ENCODE measurements around the gene NOS2. TPM values are rescaled to one million over a fixed set of nuclear protein-coding genes. Genes with fewer than 3 reads are reported as not detected.
A peak's percentile ranks its signal among the peaks of the same experiment; 100 is the strongest.

NOS2 gene
- total RNA-seq, 1 experiment from 2014 or later, result 1.4 TPM

DNA sequence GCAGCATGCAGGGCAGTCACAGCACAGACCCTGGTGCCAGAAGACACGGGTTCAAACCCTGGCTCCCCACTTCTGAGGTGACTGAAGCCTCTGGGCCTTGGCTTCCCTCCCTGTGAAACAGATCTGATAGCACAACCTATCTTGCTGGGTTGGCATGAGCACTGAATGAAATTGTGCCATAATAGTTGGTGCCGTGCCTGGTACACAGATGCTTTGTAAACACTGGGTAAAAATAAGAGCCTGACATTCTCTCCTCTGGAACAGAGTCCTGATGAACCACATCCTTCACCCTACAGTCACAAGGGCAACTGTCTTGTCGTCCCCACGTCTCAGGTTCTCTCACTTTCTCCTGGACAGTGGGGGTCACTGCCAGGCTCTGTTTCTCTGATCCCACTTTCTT, 35.7 kb downstream of the NOS2 start (continued):
- TF ChIP-seq, protein P1, sequence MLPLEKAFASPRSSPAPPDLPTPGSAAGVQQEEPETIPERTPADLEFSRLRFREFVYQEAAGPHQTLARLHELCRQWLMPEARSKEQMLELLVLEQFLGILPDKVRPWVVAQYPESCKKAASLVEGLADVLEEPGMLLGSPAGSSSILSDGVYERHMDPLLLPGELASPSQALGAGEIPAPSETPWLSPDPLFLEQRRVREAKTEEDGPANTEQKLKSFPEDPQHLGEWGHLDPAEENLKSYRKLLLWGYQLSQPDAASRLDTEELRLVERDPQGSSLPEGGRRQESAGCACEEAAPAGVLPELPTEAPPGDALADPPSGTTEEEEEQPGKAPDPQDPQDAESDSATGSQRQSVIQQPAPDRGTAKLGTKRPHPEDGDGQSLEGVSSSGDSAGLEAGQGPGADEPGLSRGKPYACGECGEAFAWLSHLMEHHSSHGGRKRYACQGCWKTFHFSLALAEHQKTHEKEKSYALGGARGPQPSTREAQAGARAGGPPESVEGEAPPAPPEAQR (CRISPR knock-in tag; IDR thresholded peaks at IDR 0.05), result no peak

DNA sequence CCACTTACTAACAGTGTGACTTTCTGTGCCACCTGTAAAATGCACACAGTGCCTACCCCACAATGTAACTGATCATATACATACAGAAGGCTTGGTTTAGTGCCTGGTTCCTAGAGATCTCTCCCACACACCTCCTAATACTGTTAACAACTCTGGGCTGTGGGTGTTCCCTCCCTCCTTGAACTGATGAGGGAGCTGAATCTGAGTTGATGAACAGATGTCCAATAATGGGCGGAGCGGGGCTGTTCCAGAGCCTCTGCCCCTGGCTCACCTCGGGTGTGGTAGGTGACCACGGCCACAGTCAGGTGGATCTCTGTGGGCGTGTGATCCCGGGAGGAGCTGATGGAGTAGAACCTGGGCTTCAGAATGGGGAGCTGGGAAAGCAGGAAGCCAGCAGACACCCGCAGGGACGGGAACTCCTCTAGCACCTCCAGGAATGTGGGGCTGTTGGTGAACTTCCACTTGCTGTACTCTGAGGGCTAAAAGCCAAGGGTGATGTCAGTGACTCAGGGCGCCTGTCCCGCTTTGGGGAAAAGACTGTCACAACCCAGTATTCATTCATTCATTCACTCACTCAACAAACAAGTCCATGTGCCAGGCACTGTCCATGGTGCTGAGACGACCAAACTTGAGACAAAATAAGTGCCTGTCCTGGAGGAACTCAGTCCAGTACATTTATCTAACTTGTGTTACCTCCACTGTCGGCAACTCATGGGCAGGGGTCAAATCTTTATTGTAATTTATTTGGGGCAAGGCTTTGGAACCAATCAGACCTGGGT, 37.6 kb downstream of the NOS2 start:
- H3K4me3 Mint-ChIP-seq, result no peak overlapping the region
- H3K27me3 Mint-ChIP-seq (ENCODE audit: low read depth), result no peaks in the 10 kb centered on the region
- ATAC-seq (no peak), DNase-seq (ENCODE audit: low spot score) (peak; percentile 59)
- no peaks in the 10 kb centered on the region for H3K4me1 Mint-ChIP-seq
- CTCF ChIA-PET, result interaction anchor here (1.3 to 5.7 kb wide), 3 partner anchors 42 to 122 kb away, joined by 3 to 149 read pairs (median 4); no protein-coding TSS in a partner anchor
- POLR2A ChIA-PET, result no interaction called here
- no peak overlapping the region for H3K27ac Mint-ChIP-seq
- H3K9me3 Mint-ChIP-seq, result no peaks in the 10 kb centered on the region
- no peaks in the 10 kb centered on the region for H3K36me3 Mint-ChIP-seq
- TF ChIP-seq ATF1 (CRISPR knock-in tag; IDR thresholded peaks at IDR 0.05) (no peak), ZBTB21 (CRISPR knock-in tag; IDR thresholded peaks at IDR 0.05; ENCODE audit: borderline replicate concordance) (no peak), SMAD4 (CRISPR knock-in tag; IDR thresholded peaks at IDR 0.05) (peak; percentile 54; the same call in 1 of the 2 replicates), RORB (CRISPR knock-in tag; IDR thresholded peaks at IDR 0.05) (no peak), OVOL2 (CRISPR knock-in tag; IDR thresholded peaks at IDR 0.05; ENCODE audit: borderline replicate concordance) (no peak), FOXK1 (CRISPR knock-in tag; IDR thresholded peaks at IDR 0.05) (peak; percentile 52; the same call in 1 of the 2 replicates), PRRX2 (CRISPR knock-in tag; IDR thresholded peaks at IDR 0.05) (no peak), GABPB1 (CRISPR knock-in tag; IDR thresholded peaks at IDR 0.05) (no peak), ZNF219 (CRISPR knock-in tag; IDR thresholded peaks at IDR 0.05; ENCODE audit: borderline replicate concordance) (0 out of 2 replicates have a peak, but pooled peaks have one; percentile 18), ZNF671 (CRISPR knock-in tag; IDR thresholded peaks at IDR 0.05) (no peak)
- TF ChIP-seq, protein P2, sequence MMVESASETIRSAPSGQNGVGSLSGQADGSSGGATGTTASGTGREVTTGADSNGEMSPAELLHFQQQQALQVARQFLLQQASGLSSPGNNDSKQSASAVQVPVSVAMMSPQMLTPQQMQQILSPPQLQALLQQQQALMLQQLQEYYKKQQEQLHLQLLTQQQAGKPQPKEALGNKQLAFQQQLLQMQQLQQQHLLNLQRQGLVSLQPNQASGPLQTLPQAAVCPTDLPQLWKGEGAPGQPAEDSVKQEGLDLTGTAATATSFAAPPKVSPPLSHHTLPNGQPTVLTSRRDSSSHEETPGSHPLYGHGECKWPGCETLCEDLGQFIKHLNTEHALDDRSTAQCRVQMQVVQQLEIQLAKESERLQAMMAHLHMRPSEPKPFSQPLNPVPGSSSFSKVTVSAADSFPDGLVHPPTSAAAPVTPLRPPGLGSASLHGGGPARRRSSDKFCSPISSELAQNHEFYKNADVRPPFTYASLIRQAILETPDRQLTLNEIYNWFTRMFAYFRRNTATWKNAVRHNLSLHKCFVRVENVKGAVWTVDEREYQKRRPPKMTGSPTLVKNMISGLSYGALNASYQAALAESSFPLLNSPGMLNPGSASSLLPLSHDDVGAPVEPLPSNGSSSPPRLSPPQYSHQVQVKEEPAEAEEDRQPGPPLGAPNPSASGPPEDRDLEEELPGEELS (CRISPR knock-in tag; IDR thresholded peaks at IDR 0.05), result no peak
- TF ChIP-seq, protein P1 (CRISPR knock-in tag; IDR thresholded peaks at IDR 0.05), result no peak
- TF ChIP-seq, protein P3, sequence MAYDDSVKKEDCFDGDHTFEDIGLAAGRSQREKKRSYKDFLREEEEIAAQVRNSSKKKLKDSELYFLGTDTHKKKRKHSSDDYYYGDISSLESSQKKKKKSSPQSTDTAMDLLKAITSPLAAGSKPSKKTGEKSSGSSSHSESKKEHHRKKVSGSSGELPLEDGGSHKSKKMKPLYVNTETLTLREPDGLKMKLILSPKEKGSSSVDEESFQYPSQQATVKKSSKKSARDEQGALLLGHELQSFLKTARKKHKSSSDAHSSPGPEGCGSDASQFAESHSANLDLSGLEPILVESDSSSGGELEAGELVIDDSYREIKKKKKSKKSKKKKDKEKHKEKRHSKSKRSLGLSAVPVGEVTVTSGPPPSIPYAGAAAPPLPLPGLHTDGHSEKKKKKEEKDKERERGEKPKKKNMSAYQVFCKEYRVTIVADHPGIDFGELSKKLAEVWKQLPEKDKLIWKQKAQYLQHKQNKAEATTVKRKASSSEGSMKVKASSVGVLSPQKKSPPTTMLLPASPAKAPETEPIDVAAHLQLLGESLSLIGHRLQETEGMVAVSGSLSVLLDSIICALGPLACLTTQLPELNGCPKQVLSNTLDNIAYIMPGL (CRISPR knock-in tag; IDR thresholded peaks at IDR 0.05), result no peak
- TF ChIP-seq, protein P4, sequence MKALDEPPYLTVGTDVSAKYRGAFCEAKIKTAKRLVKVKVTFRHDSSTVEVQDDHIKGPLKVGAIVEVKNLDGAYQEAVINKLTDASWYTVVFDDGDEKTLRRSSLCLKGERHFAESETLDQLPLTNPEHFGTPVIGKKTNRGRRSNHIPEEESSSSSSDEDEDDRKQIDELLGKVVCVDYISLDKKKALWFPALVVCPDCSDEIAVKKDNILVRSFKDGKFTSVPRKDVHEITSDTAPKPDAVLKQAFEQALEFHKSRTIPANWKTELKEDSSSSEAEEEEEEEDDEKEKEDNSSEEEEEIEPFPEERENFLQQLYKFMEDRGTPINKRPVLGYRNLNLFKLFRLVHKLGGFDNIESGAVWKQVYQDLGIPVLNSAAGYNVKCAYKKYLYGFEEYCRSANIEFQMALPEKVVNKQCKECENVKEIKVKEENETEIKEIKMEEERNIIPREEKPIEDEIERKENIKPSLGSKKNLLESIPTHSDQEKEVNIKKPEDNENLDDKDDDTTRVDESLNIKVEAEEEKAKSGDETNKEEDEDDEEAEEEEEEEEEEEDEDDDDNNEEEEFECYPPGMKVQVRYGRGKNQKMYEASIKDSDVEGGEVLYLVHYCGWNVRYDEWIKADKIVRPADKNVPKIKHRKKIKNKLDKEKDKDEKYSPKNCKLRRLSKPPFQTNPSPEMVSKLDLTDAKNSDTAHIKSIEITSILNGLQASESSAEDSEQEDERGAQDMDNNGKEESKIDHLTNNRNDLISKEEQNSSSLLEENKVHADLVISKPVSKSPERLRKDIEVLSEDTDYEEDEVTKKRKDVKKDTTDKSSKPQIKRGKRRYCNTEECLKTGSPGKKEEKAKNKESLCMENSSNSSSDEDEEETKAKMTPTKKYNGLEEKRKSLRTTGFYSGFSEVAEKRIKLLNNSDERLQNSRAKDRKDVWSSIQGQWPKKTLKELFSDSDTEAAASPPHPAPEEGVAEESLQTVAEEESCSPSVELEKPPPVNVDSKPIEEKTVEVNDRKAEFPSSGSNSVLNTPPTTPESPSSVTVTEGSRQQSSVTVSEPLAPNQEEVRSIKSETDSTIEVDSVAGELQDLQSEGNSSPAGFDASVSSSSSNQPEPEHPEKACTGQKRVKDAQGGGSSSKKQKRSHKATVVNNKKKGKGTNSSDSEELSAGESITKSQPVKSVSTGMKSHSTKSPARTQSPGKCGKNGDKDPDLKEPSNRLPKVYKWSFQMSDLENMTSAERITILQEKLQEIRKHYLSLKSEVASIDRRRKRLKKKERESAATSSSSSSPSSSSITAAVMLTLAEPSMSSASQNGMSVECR (CRISPR knock-in tag; IDR thresholded peaks at IDR 0.05; ENCODE audit: borderline replicate concordance), result 0 out of 2 replicates have a peak, but pooled peaks have one; percentile 66
- TF ChIP-seq, protein P5, sequence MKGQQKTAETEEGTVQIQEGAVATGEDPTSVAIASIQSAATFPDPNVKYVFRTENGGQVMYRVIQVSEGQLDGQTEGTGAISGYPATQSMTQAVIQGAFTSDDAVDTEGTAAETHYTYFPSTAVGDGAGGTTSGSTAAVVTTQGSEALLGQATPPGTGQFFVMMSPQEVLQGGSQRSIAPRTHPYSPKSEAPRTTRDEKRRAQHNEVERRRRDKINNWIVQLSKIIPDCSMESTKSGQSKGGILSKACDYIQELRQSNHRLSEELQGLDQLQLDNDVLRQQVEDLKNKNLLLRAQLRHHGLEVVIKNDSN (CRISPR knock-in tag; IDR thresholded peaks at IDR 0.05), result peak; percentile 22; the same call in 1 of the 2 replicates
- TF ChIP-seq, protein P6, sequence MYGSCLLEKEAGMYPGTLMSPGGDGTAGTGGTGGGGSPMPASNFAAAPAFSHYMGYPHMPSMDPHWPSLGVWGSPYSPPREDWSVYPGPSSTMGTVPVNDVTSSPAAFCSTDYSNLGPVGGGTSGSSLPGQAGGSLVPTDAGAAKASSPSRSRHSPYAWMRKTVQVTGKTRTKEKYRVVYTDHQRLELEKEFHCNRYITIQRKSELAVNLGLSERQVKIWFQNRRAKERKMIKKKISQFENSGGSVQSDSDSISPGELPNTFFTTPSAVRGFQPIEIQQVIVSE (CRISPR knock-in tag; IDR thresholded peaks at IDR 0.05; ENCODE audit: borderline replicate concordance), result no peak
- TF ChIP-seq, protein P7, sequence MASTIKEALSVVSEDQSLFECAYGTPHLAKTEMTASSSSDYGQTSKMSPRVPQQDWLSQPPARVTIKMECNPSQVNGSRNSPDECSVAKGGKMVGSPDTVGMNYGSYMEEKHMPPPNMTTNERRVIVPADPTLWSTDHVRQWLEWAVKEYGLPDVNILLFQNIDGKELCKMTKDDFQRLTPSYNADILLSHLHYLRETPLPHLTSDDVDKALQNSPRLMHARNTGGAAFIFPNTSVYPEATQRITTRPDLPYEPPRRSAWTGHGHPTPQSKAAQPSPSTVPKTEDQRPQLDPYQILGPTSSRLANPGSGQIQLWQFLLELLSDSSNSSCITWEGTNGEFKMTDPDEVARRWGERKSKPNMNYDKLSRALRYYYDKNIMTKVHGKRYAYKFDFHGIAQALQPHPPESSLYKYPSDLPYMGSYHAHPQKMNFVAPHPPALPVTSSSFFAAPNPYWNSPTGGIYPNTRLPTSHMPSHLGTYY (CRISPR knock-in tag; IDR thresholded peaks at IDR 0.05), result no peak
- TF ChIP-seq, protein P8, sequence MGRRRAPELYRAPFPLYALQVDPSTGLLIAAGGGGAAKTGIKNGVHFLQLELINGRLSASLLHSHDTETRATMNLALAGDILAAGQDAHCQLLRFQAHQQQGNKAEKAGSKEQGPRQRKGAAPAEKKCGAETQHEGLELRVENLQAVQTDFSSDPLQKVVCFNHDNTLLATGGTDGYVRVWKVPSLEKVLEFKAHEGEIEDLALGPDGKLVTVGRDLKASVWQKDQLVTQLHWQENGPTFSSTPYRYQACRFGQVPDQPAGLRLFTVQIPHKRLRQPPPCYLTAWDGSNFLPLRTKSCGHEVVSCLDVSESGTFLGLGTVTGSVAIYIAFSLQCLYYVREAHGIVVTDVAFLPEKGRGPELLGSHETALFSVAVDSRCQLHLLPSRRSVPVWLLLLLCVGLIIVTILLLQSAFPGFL (CRISPR knock-in tag; IDR thresholded peaks at IDR 0.05; ENCODE audit: borderline replicate concordance), result no peak

Measured in WTC11 (cell line).